Endodermal cell (in vitro differentiated cells): ENCODE results near the gene ARHGAP12. TPM values are rescaled to one million over a fixed set of nuclear protein-coding genes. Genes with fewer than 3 reads are reported as not detected.

ENCODE experiments used
- DNase-seq: peaks from one replicate; pipeline ENCODE4 v3.0.0-alpha.2; 2017
- H3K27ac ChIP-seq: 2 replicates; pipeline ENCODE4 v1.5.1; 2013; ENCODE audit warnings: mild to moderate bottlenecking, low read depth, low read length, moderate library complexity
- H3K27me3 ChIP-seq: 2 replicates; pipeline ENCODE4 v1.6.1; 2013; ENCODE audit warnings: mild to moderate bottlenecking, low read length, moderate library complexity; ENCODE audit not compliant: insufficient read depth, control insufficient read depth, poor library complexity, severe bottlenecking
- H3K36me3 ChIP-seq: 2 replicates; pipeline ENCODE4 v1.7.0; 2013; ENCODE audit warnings: mild to moderate bottlenecking, low read length, moderate library complexity; ENCODE audit not compliant: control insufficient read depth, insufficient read depth
- H3K4me1 ChIP-seq: one replicate; pipeline ENCODE4 v1.7.0; 2013; ENCODE audit warnings: low read length; ENCODE audit not compliant: control insufficient read depth, insufficient read depth
- H3K4me3 ChIP-seq: 2 replicates; pipeline ENCODE4 v1.5.1; 2013; ENCODE audit warnings: mild to moderate bottlenecking, low read length, moderate library complexity
- H3K9ac ChIP-seq: 2 replicates; pipeline ENCODE4 v1.6.1; 2013; ENCODE audit warnings: mild to moderate bottlenecking, low read length, moderate library complexity; ENCODE audit not compliant: poor library complexity, severe bottlenecking; ENCODE audit errors: extremely low read depth
- H3K9me3 ChIP-seq: 2 replicates; pipeline ENCODE4 v1.6.1; 2013; ENCODE audit warnings: mild to moderate bottlenecking, low read length, moderate library complexity; ENCODE audit not compliant: control insufficient read depth
- H3K27ac Mint-ChIP-seq: 2 replicates; pipeline ENCODE4 v1.8.0; 2020; ENCODE audit warnings: mixed read lengths
- H3K27me3 Mint-ChIP-seq: 2 replicates; pipeline ENCODE4 v1.8.0; 2021; ENCODE audit warnings: mild to moderate bottlenecking, mixed read lengths; ENCODE audit not compliant: insufficient read depth
- H3K36me3 Mint-ChIP-seq: 2 replicates; pipeline ENCODE4 v1.8.0; 2020; ENCODE audit warnings: low read depth, mixed read lengths
- H3K4me1 Mint-ChIP-seq: 2 replicates; pipeline ENCODE4 v1.8.0; 2020; ENCODE audit warnings: mixed read lengths
- H3K4me3 Mint-ChIP-seq: 2 replicates; pipeline ENCODE4 v1.8.0; 2020; ENCODE audit warnings: mild to moderate bottlenecking, moderate library complexity, mixed read lengths
- H3K9me3 Mint-ChIP-seq: 2 replicates; pipeline ENCODE4 v1.8.0; 2020; ENCODE audit warnings: mild to moderate bottlenecking, mixed read lengths
- WGBS, 2 experiments: methylation state at CpG; one replicate each; pipeline versions ENCODE4 v1.1.5 to v1.1.7; 2013; ENCODE audit warnings: missing lambda C conversion rate in 2 of 2, mixed read lengths in 1 of 2; ENCODE audit not compliant: insufficient coverage in 1 of 2, insufficient read length in 1 of 2; 5-methylcytosine and 5-hydroxymethylcytosine counted together
- total RNA-seq, 2 donors: library from RNA; stranded (reverse); fragmentation: NEBNext Ultra II Directional in 1 of 2; extraction: Animal tissue kit (Norgen Biotek cat#: 25700) in 1 of 2; gene quantifications; 2 replicates in 1 of 2; 3 replicates in 1 of 2; pipeline ENCODE4 v1.2.1, GENCODE V29; 2021
- TF ChIP-seq, protein P1 (sequence below): fragments of 200-600 bp; sonication (generic); conservative IDR thresholded peaks from 2 replicates; pipeline ENCODE4 v1.5.0; 2021; ENCODE audit warnings: antibody characterized with exemption, mild to moderate bottlenecking

ARHGAP12 gene
- total RNA-seq, 2 donors from 2014 or later: 49.6 to 49.8 TPM

- no peak overlapping the region for H3K9ac ChIP-seq
- H3K4me1 Mint-ChIP-seq: peaks cover 7% of the 10 kb centered on the region
- H3K27me3 Mint-ChIP-seq: no peaks in the 10 kb centered on the region
- no peak for DNase-seq
- H3K4me3 Mint-ChIP-seq: no peak overlapping the region
- no peaks in the 10 kb centered on the region for H3K27me3 ChIP-seq
- peaks cover 40% of the 10 kb centered on the region for H3K9me3 Mint-ChIP-seq
- H3K27ac ChIP-seq: no peak overlapping the region
- TF ChIP-seq, protein P1, sequence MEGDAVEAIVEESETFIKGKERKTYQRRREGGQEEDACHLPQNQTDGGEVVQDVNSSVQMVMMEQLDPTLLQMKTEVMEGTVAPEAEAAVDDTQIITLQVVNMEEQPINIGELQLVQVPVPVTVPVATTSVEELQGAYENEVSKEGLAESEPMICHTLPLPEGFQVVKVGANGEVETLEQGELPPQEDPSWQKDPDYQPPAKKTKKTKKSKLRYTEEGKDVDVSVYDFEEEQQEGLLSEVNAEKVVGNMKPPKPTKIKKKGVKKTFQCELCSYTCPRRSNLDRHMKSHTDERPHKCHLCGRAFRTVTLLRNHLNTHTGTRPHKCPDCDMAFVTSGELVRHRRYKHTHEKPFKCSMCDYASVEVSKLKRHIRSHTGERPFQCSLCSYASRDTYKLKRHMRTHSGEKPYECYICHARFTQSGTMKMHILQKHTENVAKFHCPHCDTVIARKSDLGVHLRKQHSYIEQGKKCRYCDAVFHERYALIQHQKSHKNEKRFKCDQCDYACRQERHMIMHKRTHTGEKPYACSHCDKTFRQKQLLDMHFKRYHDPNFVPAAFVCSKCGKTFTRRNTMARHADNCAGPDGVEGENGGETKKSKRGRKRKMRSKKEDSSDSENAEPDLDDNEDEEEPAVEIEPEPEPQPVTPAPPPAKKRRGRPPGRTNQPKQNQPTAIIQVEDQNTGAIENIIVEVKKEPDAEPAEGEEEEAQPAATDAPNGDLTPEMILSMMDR: no peak
- 88 to 92% methylated on average over 2 of the region's 2 CpGs for WGBS, 2 experiments
- H3K36me3 Mint-ChIP-seq: peaks cover 60% of the 10 kb centered on the region
- H3K27ac Mint-ChIP-seq: no peak overlapping the region
- peaks cover 57% of the 10 kb centered on the region for H3K9me3 ChIP-seq
- no peak overlapping the region for H3K4me3 ChIP-seq
- H3K36me3 ChIP-seq: peaks cover 5% of the 10 kb centered on the region
- H3K4me1 ChIP-seq: no peaks in the 10 kb centered on the region
Observed at GRCh38 chr10:31952066-31952465, 23.4 kb upstream of the ARHGAP12 start.

- peaks cover 12% of the 10 kb centered on the region for H3K4me1 Mint-ChIP-seq
- H3K36me3 Mint-ChIP-seq: peaks cover 37% of the 10 kb centered on the region
- H3K4me3 Mint-ChIP-seq: no peak overlapping the region
- no peak overlapping the region for H3K27ac Mint-ChIP-seq
- 94 to 97% methylated on average over 3 of the region's 3 CpGs for WGBS, 2 experiments
- TF ChIP-seq, protein P1: no peak
- Histone ChIP-seq H3K36me3 (no peaks in the 10 kb centered on the region), H3K27me3 (no peaks in the 10 kb centered on the region), H3K4me1 (peaks cover 3% of the 10 kb centered on the region), H3K4me3 (no peak overlapping the region), H3K27ac (no peak overlapping the region), H3K9ac (no peak overlapping the region), H3K9me3 (peaks cover 34% of the 10 kb centered on the region)
- H3K9me3 Mint-ChIP-seq: peaks cover 16% of the 10 kb centered on the region
- DNase-seq: no peak
- H3K27me3 Mint-ChIP-seq: no peaks in the 10 kb centered on the region
Observed at GRCh38 chr10:31949266-31949665, 20.6 kb upstream of the ARHGAP12 start.

- TF ChIP-seq, protein P1: no peak
- H3K4me1 Mint-ChIP-seq: peaks cover 12% of the 10 kb centered on the region
- H3K36me3 Mint-ChIP-seq: peaks cover 29% of the 10 kb centered on the region
- H3K9me3 ChIP-seq: peaks cover 21% of the 10 kb centered on the region
- no peak for DNase-seq
- no peak overlapping the region for H3K27ac Mint-ChIP-seq
- 93 to 96% methylated on average over 4 to 7 of the region's 7 CpGs for WGBS, 2 experiments
- no peak overlapping the region for H3K27ac ChIP-seq
- no peaks in the 10 kb centered on the region for H3K27me3 Mint-ChIP-seq
- peaks cover 9% of the 10 kb centered on the region for H3K9me3 Mint-ChIP-seq
- no peaks in the 10 kb centered on the region for H3K36me3 ChIP-seq
- H3K4me1 ChIP-seq: peaks cover 3% of the 10 kb centered on the region
- H3K27me3 ChIP-seq: no peaks in the 10 kb centered on the region
- no peak overlapping the region for H3K4me3 ChIP-seq
- no peak overlapping the region for H3K4me3 Mint-ChIP-seq
- H3K9ac ChIP-seq: no peak overlapping the region
Observed at GRCh38 chr10:31948021-31948420, 19.4 kb upstream of the ARHGAP12 start.
